Caco-2 (cell line): ENCODE data around the gene INPP4A. TPM values are rescaled to one million over a fixed set of nuclear protein-coding genes. Genes with fewer than 3 reads are reported as not detected.

Experiments used
- BruUV-seq: library from RNA; stranded (reverse); fragments of 400-500 nt; replicated peaks from 2 replicates; lab custom pipeline; 2021; lab: Mats Ljungman, UMichigan
- CTCF ChIA-PET: fragments of 300-600 bp; sonication (Branson Sonifier 250); formaldehyde crosslinking; loops from one replicate; lab custom pipeline; 2022; ENCODE audit warnings: antibody characterized with exemption; lab: Charles Lee
- POLR2A ChIA-PET: fragments of 300-600 bp; sonication (Branson Sonifier 250); formaldehyde crosslinking; loops from one replicate; lab custom pipeline; 2022; ENCODE audit warnings: antibody characterized with exemption; lab: Charles Lee
- DNase-seq, 2 experiments: peaks; one replicate each; pipeline versions ENCODE4 v3.0.0 to v3.0.0-alpha.2; 2020 to 2022
- H3K27me3 ChIP-seq: replicated peaks from 2 replicates; pipeline ENCODE4 v1.6.0; 2011; ENCODE audit warnings: low read length; ENCODE audit not compliant: control insufficient read depth, insufficient read depth
- H3K36me3 ChIP-seq: 2 replicates; pipeline ENCODE4 v1.5.1; 2011; ENCODE audit warnings: low read length; ENCODE audit not compliant: control insufficient read depth, insufficient read depth
- H3K4me1 ChIP-seq: fragments of 250-450 bp; sonication (Bioruptor Pico); 2 replicates; pipeline ENCODE4 v1.5.1; 2020; ENCODE audit warnings: mild to moderate bottlenecking
- H3K4me3 ChIP-seq: 2 replicates; pipeline ENCODE4 v1.5.1; 2011; ENCODE audit warnings: low read depth, mild to moderate bottlenecking, control low read depth, low read length
- H3K9me3 ChIP-seq: fragments of 250-450 bp; sonication (Bioruptor Pico); 2 replicates; pipeline ENCODE4 v1.5.1; 2020; ENCODE audit warnings: mild to moderate bottlenecking, moderate library complexity
- H3K27ac Mint-ChIP-seq: one replicate; pipeline ENCODE4 v1.8.0; 2022; ENCODE audit warnings: mixed read lengths; ENCODE audit not compliant: unreplicated experiment
- H3K27me3 Mint-ChIP-seq: one replicate; pipeline ENCODE4 v1.8.0; 2022; ENCODE audit warnings: mixed read lengths; ENCODE audit not compliant: insufficient read depth, unreplicated experiment
- H3K36me3 Mint-ChIP-seq: one replicate; pipeline ENCODE4 v1.8.0; 2022; ENCODE audit warnings: mild to moderate bottlenecking, mixed read lengths; ENCODE audit not compliant: insufficient read depth, unreplicated experiment
- H3K4me1 Mint-ChIP-seq: one replicate; pipeline ENCODE4 v1.8.0; 2022; ENCODE audit warnings: low read depth, mixed read lengths; ENCODE audit not compliant: unreplicated experiment
- H3K4me3 Mint-ChIP-seq: one replicate; pipeline ENCODE4 v1.8.0; 2022; ENCODE audit warnings: mild to moderate bottlenecking, moderate library complexity, mixed read lengths; ENCODE audit not compliant: unreplicated experiment
- H3K9me3 Mint-ChIP-seq: one replicate; pipeline ENCODE4 v1.8.0; 2022; ENCODE audit warnings: mixed read lengths; ENCODE audit not compliant: unreplicated experiment
- CTCF ChIP-seq, 2 experiments: fragments of 200-600 bp in 1 of 2; IDR thresholded peaks; 1 replicate in 1 of 2; 2 replicates in 1 of 2; pipeline versions ENCODE4 v1.5.1 to v1.8.0; 2011 to 2022; ENCODE audit warnings: antibody characterized with exemption in 1 of 2, control low read depth in 1 of 2, inconsistent platforms in 1 of 2, low read depth in 1 of 2, low read length in 1 of 2, mild to moderate bottlenecking in 1 of 2, moderate library complexity in 1 of 2; ENCODE audit not compliant: insufficient read depth in 1 of 2, severe bottlenecking in 1 of 2, unreplicated experiment in 1 of 2
- intact Hi-C: fragments of 100-400 bp; cut with micrococcal nuclease; formaldehyde crosslinking; loops from one replicate; pipeline ENCODE4 v1.10.0; 2022; ENCODE audit not compliant: unreplicated experiment
- total RNA-seq: library from RNA; stranded (reverse); gene quantifications from 2 replicates; pipeline ENCODE4 v1.2.3, GENCODE V29; 2022

INPP4A gene
- total RNA-seq, 1 experiment from 2014 or later, result 26.3 TPM

GRCh38 chr2:98561902-98562695 is 117.4 kb downstream of the INPP4A start:
- Histone ChIP-seq H3K9me3 (no peaks in the 10 kb centered on the region), H3K4me3 (no peak overlapping the region), H3K36me3 (no peaks in the 10 kb centered on the region; the same call in 1 of the 2 replicates), H3K4me1 (no peaks in the 10 kb centered on the region), H3K27me3 (no peaks in the 10 kb centered on the region)
- no peaks in the 10 kb centered on the region for H3K9me3 Mint-ChIP-seq
- no peaks in the 10 kb centered on the region for H3K27me3 Mint-ChIP-seq
- H3K36me3 Mint-ChIP-seq, result peaks cover 5% of the 10 kb centered on the region
- no peak overlapping the region for H3K4me3 Mint-ChIP-seq
- no peak overlapping the region for H3K27ac Mint-ChIP-seq
- DNase-seq, result no peak
- no TSS peak for BruUV-seq
- ChIA-PET POLR2A (no interaction called here), CTCF (no interaction called here)
- no peak for TF ChIP-seq CTCF (IDR thresholded peaks at IDR 0.05; ENCODE audit: insufficient read depth in 1 of 2, low read depth in 1 of 2, low read length in 1 of 2, severe bottlenecking in 1 of 2, unreplicated experiment in 1 of 2)
- H3K4me1 Mint-ChIP-seq, result no peaks in the 10 kb centered on the region
- intact Hi-C loops, result no loop called here

GRCh38 chr2:98563394-98563793 is 118.7 kb downstream of the INPP4A start:
- no peak for TF ChIP-seq CTCF (IDR thresholded peaks at IDR 0.05; ENCODE audit: insufficient read depth in 1 of 2, low read depth in 1 of 2, low read length in 1 of 2, severe bottlenecking in 1 of 2, unreplicated experiment in 1 of 2)
- no peak for DNase-seq
- Mint-ChIP-seq H3K9me3 (no peaks in the 10 kb centered on the region), H3K36me3 (peaks cover 5% of the 10 kb centered on the region), H3K4me3 (no peak overlapping the region), H3K4me1 (no peaks in the 10 kb centered on the region), H3K27me3 (no peaks in the 10 kb centered on the region), H3K27ac (no peak overlapping the region)
- no peaks in the 10 kb centered on the region for H3K9me3 ChIP-seq
- no peaks in the 10 kb centered on the region for H3K4me1 ChIP-seq
- CTCF ChIA-PET, result no interaction called here
- POLR2A ChIA-PET, result no interaction called here
- intact Hi-C loops, result no loop called here
- no peaks in the 10 kb centered on the region for H3K27me3 ChIP-seq
- no peak overlapping the region for H3K4me3 ChIP-seq
- BruUV-seq, result no TSS peak
- no peaks in the 10 kb centered on the region; the same call in 1 of the 2 replicates for H3K36me3 ChIP-seq

GRCh38 chr2:98564541-98565132 is 120.0 kb downstream of the INPP4A start:
- Histone ChIP-seq H3K9me3 (no peaks in the 10 kb centered on the region), H3K36me3 (no peaks in the 10 kb centered on the region; the same call in 1 of the 2 replicates), H3K4me1 (no peaks in the 10 kb centered on the region), H3K27me3 (no peaks in the 10 kb centered on the region), H3K4me3 (no peak overlapping the region)
- intact Hi-C loops, result no loop called here
- H3K36me3 Mint-ChIP-seq, result peaks cover 7% of the 10 kb centered on the region
- no peak for TF ChIP-seq CTCF (IDR thresholded peaks at IDR 0.05; ENCODE audit: insufficient read depth in 1 of 2, low read depth in 1 of 2, low read length in 1 of 2, severe bottlenecking in 1 of 2, unreplicated experiment in 1 of 2)
- no peaks in the 10 kb centered on the region for H3K27me3 Mint-ChIP-seq
- H3K27ac Mint-ChIP-seq, result no peak overlapping the region
- no peaks in the 10 kb centered on the region for H3K4me1 Mint-ChIP-seq
- no peak for DNase-seq
- no TSS peak for BruUV-seq
- no peaks in the 10 kb centered on the region for H3K9me3 Mint-ChIP-seq
- ChIA-PET POLR2A (no interaction called here), CTCF (no interaction called here)
- H3K4me3 Mint-ChIP-seq, result no peak overlapping the region
